Muscle of leg (tissue), 11 donors: Measurements from ENCODE around the gene DYNAP. TPM values are rescaled to one million over a fixed set of nuclear protein-coding genes. Genes with fewer than 3 reads are reported as not detected.

ENCODE experiments used
- DNase-seq: peaks from one replicate; pipeline ENCODE4 v3.0.0; 2013
- H3K27ac ChIP-seq: one replicate; pipeline ENCODE4 v1.5.1; 2013; ENCODE audit warnings: mild to moderate bottlenecking, low read length, control low read depth
- H3K27me3 ChIP-seq: one replicate; pipeline ENCODE4 v1.6.1; 2013; ENCODE audit warnings: low read length; ENCODE audit not compliant: control insufficient read depth, insufficient read depth
- H3K36me3 ChIP-seq: one replicate; pipeline ENCODE4 v1.6.1; 2013; ENCODE audit warnings: low read length; ENCODE audit not compliant: control insufficient read depth, insufficient read depth
- H3K4me1 ChIP-seq: one replicate; pipeline ENCODE4 v1.6.1; 2013; ENCODE audit warnings: low read length; ENCODE audit not compliant: control insufficient read depth, insufficient read depth
- H3K4me3 ChIP-seq: one replicate; pipeline ENCODE4 v1.5.1; 2013; ENCODE audit warnings: low read length, control low read depth
- H3K9me3 ChIP-seq: replicated peaks from 2 replicates; pipeline ENCODE4 v1.6.1; 2013; ENCODE audit warnings: low read depth, low read length; ENCODE audit not compliant: control insufficient read depth
- WGBS: methylation state at CpG from one replicate; pipeline ENCODE4 v1.1.5; 2013; ENCODE audit warnings: missing lambda C conversion rate; ENCODE audit not compliant: insufficient coverage; 5-methylcytosine and 5-hydroxymethylcytosine counted together
- polyA plus RNA-seq, 8 donors: library from polyadenylated mRNA; unstranded; fragments of 120-200 nt; gene quantifications; one replicate each; pipeline versions ENCODE4 v1.2.1 to v1.2.3, GENCODE V29; 2013; ENCODE audit warnings: inconsistent platforms in 1 of 8, low replicate concordance in 1 of 8; ENCODE audit not compliant: insufficient read length in 8 of 8, insufficient read depth in 1 of 8
- total RNA-seq: library from RNA; stranded (reverse); fragments of 120-200 nt; gene quantifications from one replicate; pipeline ENCODE4 v1.2.4, GENCODE V29; 2013

Gene DYNAP
- total and polyA plus RNA-seq, 9 donors, result 0.07 TPM; not detected in 8

GRCh38 chr18:54630963-54631362, 39.9 kb downstream of the DYNAP start:
- H3K4me1 ChIP-seq, result no peaks in the 10 kb centered on the region
- H3K4me3 ChIP-seq, result no peak overlapping the region
- no peak for DNase-seq
- no peak overlapping the region for H3K27ac ChIP-seq
- no peaks in the 10 kb centered on the region for H3K27me3 ChIP-seq
- H3K9me3 ChIP-seq, result peaks cover 3% of the 10 kb centered on the region
- no peaks in the 10 kb centered on the region for H3K36me3 ChIP-seq

DNA sequence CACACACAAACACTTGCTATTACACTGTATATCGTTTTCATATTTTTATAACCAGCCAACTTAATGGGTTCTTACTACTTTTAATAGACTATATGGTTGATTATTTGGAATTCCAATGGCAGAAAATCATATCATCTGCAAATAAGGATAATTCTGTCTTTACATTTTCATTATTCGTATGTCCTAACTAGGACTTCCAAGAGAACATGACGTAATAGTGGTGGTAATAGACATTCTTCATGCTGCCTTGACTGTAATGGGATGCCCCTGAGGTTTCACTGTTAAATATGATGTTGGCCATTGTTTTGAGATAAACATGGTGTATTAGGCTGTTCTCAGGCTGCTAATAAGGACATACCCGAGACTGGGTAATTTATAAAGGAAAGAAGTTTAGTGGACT, 45.2 kb downstream of the DYNAP start:
- Histone ChIP-seq H3K9me3 (no peaks in the 10 kb centered on the region), H3K36me3 (no peaks in the 10 kb centered on the region), H3K4me3 (no peak overlapping the region), H3K27ac (no peak overlapping the region), H3K27me3 (no peaks in the 10 kb centered on the region), H3K4me1 (no peaks in the 10 kb centered on the region)
- no peak for DNase-seq
- WGBS, result 83% methylated on average over 2 of the region's 4 CpGs

GRCh38 chr18:54641734-54642133, 50.7 kb downstream of the DYNAP start:
- Histone ChIP-seq H3K36me3 (no peaks in the 10 kb centered on the region), H3K27me3 (no peaks in the 10 kb centered on the region), H3K27ac (no peak overlapping the region), H3K4me1 (no peaks in the 10 kb centered on the region), H3K4me3 (no peak overlapping the region), H3K9me3 (no peaks in the 10 kb centered on the region)
- DNase-seq, result no peak
- no CpG with 5 or more reads among the region's 1 CpG for WGBS

DNA sequence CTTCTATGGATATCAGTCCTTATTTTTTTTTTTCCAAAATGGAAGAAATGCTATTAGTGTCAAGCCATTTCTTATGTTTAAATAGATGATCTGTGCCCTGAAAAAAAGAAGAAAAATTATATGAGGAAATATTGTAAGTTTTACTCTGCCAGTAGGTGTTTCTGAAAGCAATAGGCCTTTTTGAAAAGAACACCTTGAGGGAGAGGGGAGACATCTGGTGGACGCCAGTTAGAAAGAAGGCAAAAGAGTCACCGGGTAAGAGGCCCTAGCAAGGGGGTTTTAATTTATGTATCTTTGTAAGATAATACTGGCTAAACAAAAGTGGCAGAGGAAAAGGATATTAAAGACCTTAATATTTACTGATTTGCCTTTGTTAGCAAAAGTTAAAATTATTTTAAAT, 56.1 kb downstream of the DYNAP start:
- H3K4me3 ChIP-seq, result no peak overlapping the region
- WGBS, result 8% methylated on average over 2 of the region's 2 CpGs
- no peaks in the 10 kb centered on the region for H3K36me3 ChIP-seq
- no peaks in the 10 kb centered on the region for H3K4me1 ChIP-seq
- H3K27me3 ChIP-seq, result no peaks in the 10 kb centered on the region
- H3K9me3 ChIP-seq, result no peaks in the 10 kb centered on the region
- H3K27ac ChIP-seq, result no peak overlapping the region
- peak; percentile 3 for DNase-seq

Other genes starting within 250 kb of the DYNAP start
- gene STARD6, start 233.4 kb upstream of the DYNAP start, total RNA-seq, result 0.18 TPM
- gene STARD6, start 233.4 kb upstream of the DYNAP start, polyA plus RNA-seq, result not detected
- gene C18orf54, start 233.3 kb upstream of the DYNAP start, total RNA-seq, result 4.4 TPM
- gene C18orf54, start 233.3 kb upstream of the DYNAP start, polyA plus RNA-seq, result 1 to 10 TPM; 4.4 to 7.7 (median 5.5) TPM
- gene RAB27B, start 237.2 kb downstream of the DYNAP start, total RNA-seq, result 0.80 TPM
- 1 to 10 TPM in 2 of 8 donors, under 1 TPM in 6; 0.22 to 1.2 (median 0.50) TPM for gene RAB27B, start 237.2 kb downstream of the DYNAP start, polyA plus RNA-seq